Muscle layer of colon (tissue), 2 donors: ENCODE measurements around the gene NTNG2.

ENCODE experiments used
- H3K27ac ChIP-seq: one replicate; pipeline ENCODE4 v1.7.0; 2013; ENCODE audit warnings: low read depth, mild to moderate bottlenecking, low read length, moderate library complexity
- H3K27me3 ChIP-seq, 2 donors: one replicate each; pipeline ENCODE4 v1.7.0; 2013; ENCODE audit warnings: low read length in 2 of 2, mild to moderate bottlenecking in 2 of 2; ENCODE audit not compliant: insufficient read depth in 2 of 2, control insufficient read depth in 1 of 2
- H3K36me3 ChIP-seq: one replicate; pipeline ENCODE4 v1.7.0; 2013; ENCODE audit warnings: mild to moderate bottlenecking, low read length; ENCODE audit not compliant: insufficient read depth
- H3K4me1 ChIP-seq: one replicate; pipeline ENCODE4 v1.7.0; 2013; ENCODE audit warnings: mild to moderate bottlenecking, low read length; ENCODE audit not compliant: insufficient read depth
- H3K4me3 ChIP-seq, 2 donors: one replicate each; pipeline ENCODE4 v1.7.0; 2013; ENCODE audit warnings: low read length in 2 of 2, low read depth in 1 of 2, mild to moderate bottlenecking in 1 of 2, moderate library complexity in 1 of 2
- H3K9ac ChIP-seq: one replicate; pipeline ENCODE4 v1.7.0; 2013; ENCODE audit warnings: low read length
- H3K9me3 ChIP-seq: one replicate; pipeline ENCODE4 v1.7.0; 2013; ENCODE audit warnings: mild to moderate bottlenecking, low read length
- donor health status: abdominal sarcoma.
- donor health status: Adenocarcinoma of cecum.

NTNG2 gene

GRCh38 chr9:132162764-132163456 is 1.1 kb downstream of the NTNG2 start:
- peaks cover 43 to 74% of the 10 kb centered on the region in 2 donors for H3K27me3 ChIP-seq
- peaks cover 13% of the 10 kb centered on the region for H3K4me1 ChIP-seq
- H3K4me3 ChIP-seq = peak overlapping the region; percentile 60 to 68
- H3K9me3 ChIP-seq = no peaks in the 10 kb centered on the region
- H3K27ac ChIP-seq = no peak overlapping the region
- H3K9ac ChIP-seq = no peak overlapping the region
- H3K36me3 ChIP-seq = no peaks in the 10 kb centered on the region

- no peaks in the 10 kb centered on the region for H3K9me3 ChIP-seq
- H3K27me3 ChIP-seq = peaks cover 44 to 76% of the 10 kb centered on the region in 2 donors
- H3K4me3 ChIP-seq = no peak overlapping the region
- H3K27ac ChIP-seq = no peak overlapping the region
- no peaks in the 10 kb centered on the region for H3K36me3 ChIP-seq
- no peak overlapping the region for H3K9ac ChIP-seq
- peaks cover 13% of the 10 kb centered on the region for H3K4me1 ChIP-seq
Observed at GRCh38 chr9:132163457-132163875, 1.6 kb downstream of the NTNG2 start.

GRCh38 chr9:132163876-132164603 is 2.2 kb downstream of the NTNG2 start:
- no peak overlapping the region for H3K27ac ChIP-seq
- H3K4me3 ChIP-seq = no peak overlapping the region
- H3K36me3 ChIP-seq = no peaks in the 10 kb centered on the region
- H3K27me3 ChIP-seq = peaks cover 44 to 78% of the 10 kb centered on the region in 2 donors
- H3K4me1 ChIP-seq = peaks cover 13% of the 10 kb centered on the region
- H3K9me3 ChIP-seq = no peaks in the 10 kb centered on the region
- H3K9ac ChIP-seq = no peak overlapping the region

- Histone ChIP-seq H3K4me3 (no peak overlapping the region), H3K4me1 (peaks cover 13% of the 10 kb centered on the region), H3K9ac (no peak overlapping the region), H3K27ac (no peak overlapping the region), H3K36me3 (no peaks in the 10 kb centered on the region), H3K27me3 (peaks cover 42 to 78% of the 10 kb centered on the region in 2 donors), H3K9me3 (no peaks in the 10 kb centered on the region)
Observed at GRCh38 chr9:132164604-132165362, 2.9 kb downstream of the NTNG2 start.

- H3K27ac ChIP-seq = no peak overlapping the region
- H3K27me3 ChIP-seq = peaks cover 28 to 67% of the 10 kb centered on the region in 2 donors
- no peaks in the 10 kb centered on the region for H3K9me3 ChIP-seq
- peaks cover 13% of the 10 kb centered on the region for H3K4me1 ChIP-seq
- H3K36me3 ChIP-seq = no peaks in the 10 kb centered on the region
- no peak overlapping the region for H3K9ac ChIP-seq
- no peak overlapping the region for H3K4me3 ChIP-seq
Observed at GRCh38 chr9:132166599-132166998, 4.7 kb downstream of the NTNG2 start.

GRCh38 chr9:132167192-132167591 is 5.3 kb downstream of the NTNG2 start:
- no peak overlapping the region for H3K27ac ChIP-seq
- peaks cover 13% of the 10 kb centered on the region for H3K4me1 ChIP-seq
- no peaks in the 10 kb centered on the region for H3K9me3 ChIP-seq
- H3K9ac ChIP-seq = no peak overlapping the region
- H3K27me3 ChIP-seq = peaks cover 28 to 71% of the 10 kb centered on the region in 2 donors
- H3K4me3 ChIP-seq = no peak overlapping the region
- H3K36me3 ChIP-seq = no peaks in the 10 kb centered on the region

- no peaks in the 10 kb centered on the region for H3K36me3 ChIP-seq
- no peak overlapping the region for H3K9ac ChIP-seq
- H3K27ac ChIP-seq = no peak overlapping the region
- no peak overlapping the region for H3K4me3 ChIP-seq
- peaks cover 28 to 62% of the 10 kb centered on the region in 2 donors for H3K27me3 ChIP-seq
- H3K9me3 ChIP-seq = no peaks in the 10 kb centered on the region
- peaks cover 13% of the 10 kb centered on the region for H3K4me1 ChIP-seq
Observed at GRCh38 chr9:132168347-132168746, 6.5 kb downstream of the NTNG2 start.

GRCh38 chr9:132168851-132169250 is 7.0 kb downstream of the NTNG2 start:
- Histone ChIP-seq H3K36me3 (no peaks in the 10 kb centered on the region), H3K9ac (no peak overlapping the region), H3K27ac (no peak overlapping the region), H3K4me3 (no peak overlapping the region), H3K27me3 (peaks cover 28 to 57% of the 10 kb centered on the region in 2 donors), H3K4me1 (peaks cover 8% of the 10 kb centered on the region), H3K9me3 (no peaks in the 10 kb centered on the region)

GRCh38 chr9:132169672-132170392 is 8.0 kb downstream of the NTNG2 start:
- Histone ChIP-seq H3K27ac (no peak overlapping the region), H3K9ac (no peak overlapping the region), H3K9me3 (no peaks in the 10 kb centered on the region), H3K27me3 (peaks cover 20 to 47% of the 10 kb centered on the region in 2 donors), H3K4me1 (no peaks in the 10 kb centered on the region), H3K36me3 (no peaks in the 10 kb centered on the region), H3K4me3 (no peak overlapping the region)

- H3K27me3 ChIP-seq = peaks cover 13 to 32% of the 10 kb centered on the region in 2 donors
Observed at GRCh38 chr9:132171702-132172101, 9.8 kb downstream of the NTNG2 start.

GRCh38 chr9:132172185-132172584 is 10.3 kb downstream of the NTNG2 start:
- Histone ChIP-seq H3K27me3 (peaks cover 9 to 29% of the 10 kb centered on the region in 2 donors), H3K4me1 (no peaks in the 10 kb centered on the region)

More at GRCh38 chr9:132171702-132172101, 9.8 kb downstream of the NTNG2 start:
- Histone ChIP-seq H3K4me1 (no peaks in the 10 kb centered on the region), H3K9ac (no peak overlapping the region), H3K36me3 (no peaks in the 10 kb centered on the region), H3K9me3 (no peaks in the 10 kb centered on the region), H3K4me3 (no peak overlapping the region), H3K27ac (no peak overlapping the region)

More at GRCh38 chr9:132172185-132172584, 10.3 kb downstream of the NTNG2 start:
- Histone ChIP-seq H3K9ac (no peak overlapping the region), H3K9me3 (no peaks in the 10 kb centered on the region), H3K4me3 (no peak overlapping the region), H3K36me3 (no peaks in the 10 kb centered on the region), H3K27ac (no peak overlapping the region)
